AG09309 (cell line): ENCODE results near the gene TTC7B.

ENCODE experiments used
- DNase-seq: peaks from one replicate; pipeline ENCODE4 v3.0.0-alpha.2; 2010; ENCODE audit warnings: low read depth
- H3K4me3 ChIP-seq: 2 replicates; pipeline ENCODE4 v1.5.1; 2011; ENCODE audit warnings: mild to moderate bottlenecking, low read depth, low read length, moderate library complexity; ENCODE audit not compliant: control insufficient read depth
- CTCF ChIP-seq: IDR thresholded peaks from 2 replicates; pipeline ENCODE4 v1.5.1; 2011; ENCODE audit warnings: mild to moderate bottlenecking, low read depth, low read length, inconsistent platforms; ENCODE audit not compliant: insufficient read depth, control insufficient read depth; ENCODE audit errors: missing control alignments

Gene TTC7B

GRCh38 chr14:90698379-90698869, 117.8 kb downstream of the TTC7B start:
- TF ChIP-seq CTCF = no peak
- DNase-seq = no peak
- no peak overlapping the region for H3K4me3 ChIP-seq

- peak; percentile 48 for DNase-seq
- peak; percentile 96 for TF ChIP-seq CTCF
- H3K4me3 ChIP-seq = no peak overlapping the region
Observed at GRCh38 chr14:90697577-90698206, 118.5 kb downstream of the TTC7B start.

- no peak overlapping the region for H3K4me3 ChIP-seq
- no peak for DNase-seq
- TF ChIP-seq CTCF = no peak
Observed at GRCh38 chr14:90697132-90697531, 119.1 kb downstream of the TTC7B start.

GRCh38 chr14:90696720-90697119, 119.5 kb downstream of the TTC7B start:
- TF ChIP-seq CTCF = no peak
- DNase-seq = no peak
- H3K4me3 ChIP-seq = no peak overlapping the region

GRCh38 chr14:90695997-90696660, 120.1 kb downstream of the TTC7B start:
- no peak for TF ChIP-seq CTCF
- DNase-seq = no peak
- no peak overlapping the region for H3K4me3 ChIP-seq

- no peak for TF ChIP-seq CTCF
- DNase-seq = no peak
- H3K4me3 ChIP-seq = no peak overlapping the region
Observed at GRCh38 chr14:90693413-90693812, 122.8 kb downstream of the TTC7B start.

- H3K4me3 ChIP-seq = no peak overlapping the region
- TF ChIP-seq CTCF = no peak
- DNase-seq = no peak
Observed at GRCh38 chr14:90692826-90693225, 123.4 kb downstream of the TTC7B start.
